Keratinocyte (primary cell): Measurements from ENCODE around the gene PEPD.

Source experiments
- CTCF ChIP-seq, 3 experiments: IDR thresholded peaks in 1 of 3; conservative IDR thresholded peaks in 1 of 3; optimal IDR thresholded peaks in 1 of 3; 2 replicates in 2 of 3; 3 replicates in 1 of 3; pipeline versions ENCODE3 to v1.5.1; 2011; ENCODE audit warnings: low read length in 3 of 3, mild to moderate bottlenecking in 3 of 3, moderate library complexity in 2 of 3, control low read depth in 1 of 3, inconsistent platforms in 1 of 3; ENCODE audit not compliant: insufficient read depth in 2 of 3; ENCODE audit errors: extremely low read depth in 1 of 3
- EZH2 ChIP-seq: IDR thresholded peaks from one replicate; pipeline ENCODE4 v1.6.1; 2012; ENCODE audit warnings: inconsistent platforms, mild to moderate bottlenecking, low read length, moderate library complexity

GRCh38 chr19:33458807-33459206, 62.8 kb downstream of the PEPD start:
- no peak for TF ChIP-seq CTCF (optimal IDR thresholded peaks at IDR 0.05 in 1 of 3, IDR thresholded peaks at IDR 0.05 in 1 of 3, conservative IDR thresholded peaks at IDR 0.05 in 1 of 3; ENCODE audit: extremely low read depth in 1 of 3, insufficient read depth in 2 of 3, low read length in 3 of 3)
- TF ChIP-seq EZH2 = no peak
